Measurements from ENCODE around the gene CHRDL2.

The CHRDL2 gene

DNA sequence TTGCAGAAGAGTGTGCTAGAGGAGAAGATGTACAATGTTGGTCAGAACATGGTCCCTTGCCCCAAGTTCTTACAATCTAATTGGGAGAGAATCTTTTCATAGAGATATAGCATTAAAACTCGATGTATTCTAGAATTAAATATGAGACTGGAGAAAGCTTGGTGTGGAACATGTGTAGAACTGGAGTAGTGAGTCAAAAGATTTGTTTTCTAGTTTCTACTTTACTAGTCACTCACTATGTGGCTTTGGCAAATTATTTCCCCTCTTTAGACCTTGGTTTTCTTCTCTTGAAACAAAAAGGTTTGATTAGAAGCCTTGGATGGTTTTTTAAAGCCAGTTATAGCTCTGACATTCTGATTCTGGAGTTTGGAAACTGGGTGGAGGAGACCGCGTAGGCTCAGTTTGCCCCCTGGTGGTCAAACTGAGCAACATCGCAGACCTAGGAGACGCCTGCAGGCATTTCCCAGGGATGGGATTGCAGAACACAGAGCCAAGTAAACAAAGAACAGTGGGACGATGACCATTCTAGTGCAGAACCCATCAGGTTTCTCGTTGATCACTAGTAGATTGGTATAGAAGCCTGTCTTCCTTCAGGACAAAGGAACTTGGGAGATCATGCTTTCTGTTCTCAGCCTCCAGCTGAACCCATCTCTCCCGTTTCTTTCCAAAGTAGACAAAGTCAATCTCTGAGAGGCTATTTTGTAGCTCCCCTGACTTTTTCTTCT lies 8.5 kb upstream of the CHRDL2 start:
- Histone ChIP-seq H2AFZ (ENCODE audit: low read length) (peak overlapping the region; percentile 80), H3F3A (ENCODE audit: low read depth) (no peaks in the 10 kb centered on the region), H3K36me3 (ENCODE audit: insufficient read depth, low read length) (no peaks in the 10 kb centered on the region), H3K79me2 (ENCODE audit: insufficient read depth, low read length) (no peaks in the 10 kb centered on the region), H3K9me3 (ENCODE audit: insufficient read depth, low read depth, low read length) (no peaks in the 10 kb centered on the region), H3K4me1 (ENCODE audit: insufficient read depth, low read length, poor library complexity, severe bottlenecking) (no peaks in the 10 kb centered on the region), H3K27me3 (ENCODE audit: insufficient read depth, low read length, poor library complexity, severe bottlenecking) (no peaks in the 10 kb centered on the region), H4K20me1 (ENCODE audit: insufficient read depth, low read length, poor library complexity, severe bottlenecking) (no peaks in the 10 kb centered on the region), H3K9ac (ENCODE audit: low read depth, low read length, poor library complexity, severe bottlenecking) (no peak overlapping the region), H3K9me2 (replicated peaks; ENCODE audit: low read depth, low read length) (no peaks in the 10 kb centered on the region), H3K4me2 (ENCODE audit: low read depth, low read length, poor library complexity, severe bottlenecking) (no peak overlapping the region), H3K4me3 (ENCODE audit: low read length, poor library complexity, severe bottlenecking) (no peak overlapping the region)
- TF ChIP-seq EZH2phosphoT487 (IDR thresholded peaks at IDR 0.05; ENCODE audit: borderline replicate concordance) = no peak
- TF ChIP-seq, protein P1, sequence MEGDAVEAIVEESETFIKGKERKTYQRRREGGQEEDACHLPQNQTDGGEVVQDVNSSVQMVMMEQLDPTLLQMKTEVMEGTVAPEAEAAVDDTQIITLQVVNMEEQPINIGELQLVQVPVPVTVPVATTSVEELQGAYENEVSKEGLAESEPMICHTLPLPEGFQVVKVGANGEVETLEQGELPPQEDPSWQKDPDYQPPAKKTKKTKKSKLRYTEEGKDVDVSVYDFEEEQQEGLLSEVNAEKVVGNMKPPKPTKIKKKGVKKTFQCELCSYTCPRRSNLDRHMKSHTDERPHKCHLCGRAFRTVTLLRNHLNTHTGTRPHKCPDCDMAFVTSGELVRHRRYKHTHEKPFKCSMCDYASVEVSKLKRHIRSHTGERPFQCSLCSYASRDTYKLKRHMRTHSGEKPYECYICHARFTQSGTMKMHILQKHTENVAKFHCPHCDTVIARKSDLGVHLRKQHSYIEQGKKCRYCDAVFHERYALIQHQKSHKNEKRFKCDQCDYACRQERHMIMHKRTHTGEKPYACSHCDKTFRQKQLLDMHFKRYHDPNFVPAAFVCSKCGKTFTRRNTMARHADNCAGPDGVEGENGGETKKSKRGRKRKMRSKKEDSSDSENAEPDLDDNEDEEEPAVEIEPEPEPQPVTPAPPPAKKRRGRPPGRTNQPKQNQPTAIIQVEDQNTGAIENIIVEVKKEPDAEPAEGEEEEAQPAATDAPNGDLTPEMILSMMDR (conservative IDR thresholded peaks at IDR 0.05; ENCODE audit: low read length) = peak; percentile 96

DNA sequence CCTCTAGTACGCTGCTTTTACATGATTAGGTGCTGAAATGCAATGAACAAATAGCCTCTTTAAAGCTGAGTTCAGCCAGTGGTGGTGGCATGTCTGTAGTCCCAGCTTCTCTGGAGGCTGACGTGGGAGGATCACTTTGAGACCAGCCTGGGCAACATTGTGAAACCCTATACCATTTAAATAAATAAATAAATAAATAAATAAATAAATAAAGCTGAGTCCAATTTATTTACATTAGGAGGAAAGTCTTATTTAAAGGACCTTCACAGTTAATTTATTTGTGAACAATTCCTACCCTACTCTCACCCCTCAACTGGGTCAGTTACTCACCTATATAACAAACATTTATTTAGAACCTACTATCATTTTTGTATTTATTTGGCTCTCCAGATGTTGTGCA lies 4.8 kb upstream of the CHRDL2 start:
- Histone ChIP-seq H4K20me1 (ENCODE audit: insufficient read depth, low read length, poor library complexity, severe bottlenecking) (no peaks in the 10 kb centered on the region), H3K79me2 (ENCODE audit: insufficient read depth, low read length) (no peaks in the 10 kb centered on the region), H3K9me2 (replicated peaks; ENCODE audit: low read depth, low read length) (no peaks in the 10 kb centered on the region), H3F3A (ENCODE audit: low read depth) (no peaks in the 10 kb centered on the region), H3K4me1 (ENCODE audit: insufficient read depth, low read length, poor library complexity, severe bottlenecking) (no peaks in the 10 kb centered on the region), H3K4me2 (ENCODE audit: low read depth, low read length, poor library complexity, severe bottlenecking) (no peak overlapping the region), H3K9me3 (ENCODE audit: insufficient read depth, low read depth, low read length) (no peaks in the 10 kb centered on the region), H2AFZ (ENCODE audit: low read length) (no peak overlapping the region), H3K9ac (ENCODE audit: low read depth, low read length, poor library complexity, severe bottlenecking) (no peak overlapping the region), H3K4me3 (ENCODE audit: low read length, poor library complexity, severe bottlenecking) (no peak overlapping the region), H3K27me3 (ENCODE audit: insufficient read depth, low read length, poor library complexity, severe bottlenecking) (no peaks in the 10 kb centered on the region), H3K36me3 (ENCODE audit: insufficient read depth, low read length) (no peaks in the 10 kb centered on the region)
- TF ChIP-seq, protein P1 (conservative IDR thresholded peaks at IDR 0.05; ENCODE audit: low read length) = no peak
- no peak for TF ChIP-seq EZH2phosphoT487 (IDR thresholded peaks at IDR 0.05; ENCODE audit: borderline replicate concordance)

DNA sequence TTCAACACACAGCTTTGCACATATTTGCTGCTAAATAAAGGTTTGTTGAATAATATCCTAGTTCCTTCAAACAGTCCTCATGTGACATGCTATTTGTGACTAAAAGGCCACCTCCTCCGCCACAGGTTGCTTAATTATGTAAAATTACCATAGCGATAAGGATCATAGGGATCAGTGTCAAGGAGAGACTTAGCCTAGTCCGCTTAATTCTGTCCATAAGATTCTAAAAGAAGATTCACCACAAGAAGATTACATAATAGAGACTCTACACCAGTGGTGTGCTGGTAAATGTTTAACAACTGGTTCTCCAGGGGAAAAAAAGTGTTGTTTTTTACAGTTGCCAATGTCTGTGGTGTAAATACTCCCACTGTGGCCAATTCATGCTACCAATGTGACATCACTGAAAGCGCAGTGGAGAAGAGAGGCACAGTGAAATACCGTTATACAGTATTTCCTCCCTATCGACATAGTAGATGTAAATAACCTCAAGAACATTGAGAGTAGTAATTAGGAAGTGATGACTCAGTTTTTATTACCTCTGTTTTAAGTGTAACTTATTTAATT lies 4.2 kb upstream of the CHRDL2 start:
- no peaks in the 10 kb centered on the region for H3K4me1 ChIP-seq (ENCODE audit: insufficient read depth, low read length, poor library complexity, severe bottlenecking)
- no peaks in the 10 kb centered on the region for H3F3A ChIP-seq (ENCODE audit: low read depth)
- no peak overlapping the region for H3K9ac ChIP-seq (ENCODE audit: low read depth, low read length, poor library complexity, severe bottlenecking)
- no peaks in the 10 kb centered on the region for H3K79me2 ChIP-seq (ENCODE audit: insufficient read depth, low read length)
- no peak overlapping the region for H3K4me2 ChIP-seq (ENCODE audit: low read depth, low read length, poor library complexity, severe bottlenecking)
- H4K20me1 ChIP-seq (ENCODE audit: insufficient read depth, low read length, poor library complexity, severe bottlenecking) = no peaks in the 10 kb centered on the region
- no peak for TF ChIP-seq EZH2phosphoT487 (IDR thresholded peaks at IDR 0.05; ENCODE audit: borderline replicate concordance)
- TF ChIP-seq, protein P1 (conservative IDR thresholded peaks at IDR 0.05; ENCODE audit: low read length) = no peak
- no peaks in the 10 kb centered on the region for H3K9me2 ChIP-seq (replicated peaks; ENCODE audit: low read depth, low read length)
- H3K36me3 ChIP-seq (ENCODE audit: insufficient read depth, low read length) = no peaks in the 10 kb centered on the region
- no peaks in the 10 kb centered on the region for H3K27me3 ChIP-seq (ENCODE audit: insufficient read depth, low read length, poor library complexity, severe bottlenecking)
- H3K9me3 ChIP-seq (ENCODE audit: insufficient read depth, low read depth, low read length) = no peaks in the 10 kb centered on the region
- no peak overlapping the region for H2AFZ ChIP-seq (ENCODE audit: low read length)
- no peak overlapping the region for H3K4me3 ChIP-seq (ENCODE audit: low read length, poor library complexity, severe bottlenecking)
